Measurements from ENCODE around the gene BLOC1S3.

DNA sequence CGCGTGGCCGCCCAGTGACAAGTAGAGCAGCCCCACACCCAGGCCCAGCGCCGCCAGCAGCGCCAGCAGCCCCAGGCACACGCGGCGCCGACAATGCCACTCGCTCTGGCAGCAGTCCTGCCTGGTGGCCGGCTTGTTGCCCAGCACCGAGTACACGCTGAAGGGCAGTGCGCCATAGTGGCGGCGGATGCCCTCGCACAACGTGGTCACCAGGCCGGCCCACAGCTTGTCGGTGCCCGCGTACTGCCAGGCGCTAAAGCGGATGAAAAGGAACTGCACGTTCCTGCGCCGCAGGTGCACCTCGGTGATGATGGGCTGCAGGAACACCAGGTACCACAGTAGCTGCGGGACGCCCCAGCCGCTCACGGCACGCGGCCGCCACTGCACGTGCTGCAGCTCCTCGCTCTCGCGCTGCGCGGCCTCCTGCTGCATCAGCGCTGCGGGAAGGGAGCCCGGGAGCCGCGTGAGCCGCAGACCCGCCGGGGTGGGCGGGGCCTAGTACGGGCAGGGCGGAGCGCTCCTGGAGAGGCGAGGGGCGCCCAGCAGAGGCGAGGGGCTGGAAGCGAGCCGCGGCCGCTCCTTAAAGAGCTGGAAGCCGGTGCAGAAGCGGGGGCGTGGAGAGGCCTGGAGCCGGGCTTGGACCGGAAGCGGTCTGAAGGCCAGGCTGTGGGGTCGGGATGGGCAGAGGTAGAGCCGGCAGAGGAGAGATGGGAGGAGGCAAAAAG is 25.1 kb upstream of the BLOC1S3 start:
- TF ChIP-seq, protein P1, sequence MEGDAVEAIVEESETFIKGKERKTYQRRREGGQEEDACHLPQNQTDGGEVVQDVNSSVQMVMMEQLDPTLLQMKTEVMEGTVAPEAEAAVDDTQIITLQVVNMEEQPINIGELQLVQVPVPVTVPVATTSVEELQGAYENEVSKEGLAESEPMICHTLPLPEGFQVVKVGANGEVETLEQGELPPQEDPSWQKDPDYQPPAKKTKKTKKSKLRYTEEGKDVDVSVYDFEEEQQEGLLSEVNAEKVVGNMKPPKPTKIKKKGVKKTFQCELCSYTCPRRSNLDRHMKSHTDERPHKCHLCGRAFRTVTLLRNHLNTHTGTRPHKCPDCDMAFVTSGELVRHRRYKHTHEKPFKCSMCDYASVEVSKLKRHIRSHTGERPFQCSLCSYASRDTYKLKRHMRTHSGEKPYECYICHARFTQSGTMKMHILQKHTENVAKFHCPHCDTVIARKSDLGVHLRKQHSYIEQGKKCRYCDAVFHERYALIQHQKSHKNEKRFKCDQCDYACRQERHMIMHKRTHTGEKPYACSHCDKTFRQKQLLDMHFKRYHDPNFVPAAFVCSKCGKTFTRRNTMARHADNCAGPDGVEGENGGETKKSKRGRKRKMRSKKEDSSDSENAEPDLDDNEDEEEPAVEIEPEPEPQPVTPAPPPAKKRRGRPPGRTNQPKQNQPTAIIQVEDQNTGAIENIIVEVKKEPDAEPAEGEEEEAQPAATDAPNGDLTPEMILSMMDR (conservative IDR thresholded peaks at IDR 0.05): no peak
- TF ChIP-seq EZH2 (IDR thresholded peaks at IDR 0.05; ENCODE audit: low read depth): no peak
